NCI-H748 (cell line): ENCODE results near the gene SPSB4.
A peak's percentile ranks its signal among the peaks of the same experiment; 100 is the strongest.
"Not testable (repeated sequence)": the region's sequence is repeated elsewhere in the genome, so short reads cannot be mapped to it uniquely, and the experiment has no call there.

Experiments used
- DNase-seq: peaks from one replicate; lab custom pipeline; 2025; ENCODE audit not compliant: unreplicated experiment; lab: John Stamatoyannopoulos, UW

The SPSB4 gene

DNA sequence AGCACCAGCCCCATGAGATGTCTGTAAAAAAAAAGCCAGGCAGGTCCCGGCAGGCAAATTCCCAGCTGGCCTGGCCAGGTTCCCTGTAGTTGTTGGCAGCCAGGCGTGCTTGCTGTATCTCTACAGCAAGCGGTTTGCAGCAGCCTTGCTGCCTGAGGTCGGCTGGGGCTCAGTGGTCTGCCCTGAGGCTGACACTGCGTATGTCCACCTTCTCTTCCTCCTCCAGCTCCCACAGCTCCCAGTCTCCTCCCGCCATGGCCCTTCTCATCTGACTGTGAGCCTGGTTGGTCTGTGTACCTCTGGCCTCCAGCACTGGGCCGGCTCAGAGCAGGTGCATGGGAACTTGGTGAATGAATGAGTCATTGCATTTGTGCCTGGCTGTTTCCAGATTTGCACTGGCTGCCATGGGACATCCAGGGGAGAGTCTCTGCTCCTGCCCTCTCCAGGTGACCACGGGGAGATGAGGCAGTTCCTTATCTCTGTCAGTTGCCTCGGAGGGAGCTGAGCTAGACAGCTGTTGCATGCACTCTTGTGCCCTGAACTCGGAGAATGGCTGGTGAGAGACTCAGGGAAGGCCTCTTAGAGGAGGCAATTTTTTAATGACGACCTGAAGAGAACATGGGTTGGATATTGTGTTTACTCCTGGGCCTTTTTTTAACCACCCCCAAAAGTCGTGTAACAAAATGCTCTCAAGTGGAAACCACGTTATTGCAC lies 43.0 kb downstream of the SPSB4 start:
- no peak for DNase-seq

DNA sequence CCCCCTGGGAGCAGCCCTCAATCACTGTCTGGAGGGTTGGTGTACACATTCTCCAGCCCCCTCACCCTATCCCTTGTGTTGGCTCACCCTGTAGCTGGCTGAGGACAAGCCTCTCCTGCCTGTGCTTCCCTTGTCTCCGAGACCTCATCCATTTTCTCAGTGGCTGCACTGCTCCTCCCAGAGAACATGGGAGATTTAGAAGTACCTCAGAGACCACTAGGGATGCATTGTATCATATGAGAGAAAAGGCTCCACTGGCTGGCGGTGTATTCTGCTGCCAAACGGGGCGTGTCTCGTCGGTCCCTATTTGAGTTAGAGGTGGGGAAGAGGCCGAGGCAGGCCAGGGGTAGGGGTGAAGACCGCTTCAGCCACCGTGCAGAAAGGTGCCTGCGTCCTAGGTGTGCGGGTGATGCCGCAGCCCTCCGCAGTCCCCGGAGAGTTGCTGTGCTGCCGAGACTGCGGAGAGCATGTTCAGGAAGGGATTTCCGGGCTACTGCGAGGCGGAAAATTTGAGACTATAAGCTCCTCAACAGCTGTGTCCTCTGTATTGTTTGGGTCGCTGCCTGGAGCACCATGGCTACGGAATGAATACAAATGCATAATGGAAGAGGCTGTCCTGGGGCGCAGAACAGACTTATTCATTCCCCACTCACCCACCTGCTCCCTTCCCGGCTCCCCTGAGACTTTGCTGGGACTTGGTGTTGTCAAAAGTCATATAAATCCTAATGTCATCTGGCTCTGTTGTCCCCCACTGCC lies 43.8 kb downstream of the SPSB4 start:
- DNase-seq: no peak

DNA sequence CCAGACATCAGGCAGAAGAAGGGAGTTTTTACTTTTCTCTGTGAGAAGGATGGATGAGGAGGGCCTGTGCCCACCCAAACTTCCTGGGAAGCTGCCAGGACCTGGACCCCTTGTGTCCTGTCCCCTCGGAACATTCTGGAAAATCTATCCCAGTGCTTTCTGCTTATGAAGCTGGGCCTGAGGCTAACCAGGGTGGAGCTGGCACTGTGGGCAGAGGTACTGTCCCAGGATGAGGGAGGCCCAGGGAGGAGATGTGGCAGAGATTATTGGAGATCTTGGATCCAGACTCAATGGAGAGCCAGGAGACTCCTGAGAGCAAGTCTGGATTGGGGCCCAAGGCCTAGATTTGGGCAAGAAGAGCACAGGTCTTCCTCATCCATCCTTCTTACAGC lies 44.4 kb downstream of the SPSB4 start:
- DNase-seq: no peak

DNA sequence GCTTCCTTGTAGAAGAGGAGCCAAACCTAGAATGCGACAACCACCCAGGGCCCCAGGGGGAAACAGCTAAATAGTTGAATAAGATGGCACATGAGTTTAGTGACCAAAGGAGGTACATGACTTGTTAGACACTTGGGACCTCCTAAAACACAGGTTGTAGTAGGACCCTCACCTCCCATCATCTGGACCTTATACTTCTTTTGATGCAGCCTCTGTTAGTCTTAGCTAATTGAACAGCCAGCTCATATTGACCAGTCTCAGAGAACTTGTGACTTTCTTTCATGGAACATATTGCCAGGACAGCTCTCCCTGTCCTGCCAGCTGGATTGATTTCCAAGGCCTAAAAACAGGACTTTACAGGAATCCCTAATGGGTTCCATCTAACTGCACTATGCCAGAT lies 45.0 kb downstream of the SPSB4 start:
- DNase-seq: no peak

DNA sequence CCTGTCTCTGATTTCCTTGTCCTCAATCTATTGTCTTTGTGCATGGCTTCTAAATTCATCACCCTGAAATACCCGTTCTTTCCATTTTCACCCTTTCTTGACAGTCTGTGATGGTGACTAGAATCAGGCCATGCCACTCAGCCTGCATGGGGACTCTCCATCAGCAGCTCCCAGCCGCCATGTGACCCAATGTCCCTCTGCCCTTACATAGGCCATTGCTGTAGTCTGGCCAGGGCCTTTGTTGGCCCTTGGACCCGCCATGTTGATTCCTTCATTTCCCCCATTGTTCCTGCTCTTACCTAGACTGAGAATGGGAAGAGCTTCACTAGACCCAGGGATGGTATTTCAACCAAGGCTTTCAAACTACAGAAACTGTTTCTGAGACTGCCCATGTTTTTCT lies 45.8 kb downstream of the SPSB4 start:
- DNase-seq: no peak

DNA sequence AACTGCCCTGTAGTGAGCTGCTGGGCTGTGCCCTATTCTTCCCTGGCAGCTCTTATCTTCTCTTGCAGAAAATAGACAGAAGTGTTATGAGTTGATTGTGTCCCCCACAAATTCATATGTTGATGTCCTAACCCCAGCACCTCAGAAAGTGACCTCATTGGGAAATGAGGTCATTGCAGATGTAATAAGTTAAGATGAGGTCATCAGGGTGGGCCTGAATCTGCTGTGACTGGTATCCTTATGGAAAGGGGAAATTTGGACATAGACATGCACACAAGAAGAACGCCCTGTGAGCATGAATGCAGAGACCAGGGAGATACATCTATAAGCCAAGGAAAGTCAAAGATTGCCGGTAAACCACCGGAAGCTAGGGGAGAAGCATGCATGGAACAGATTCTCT lies 49.0 kb downstream of the SPSB4 start:
- DNase-seq: no peak

DNA sequence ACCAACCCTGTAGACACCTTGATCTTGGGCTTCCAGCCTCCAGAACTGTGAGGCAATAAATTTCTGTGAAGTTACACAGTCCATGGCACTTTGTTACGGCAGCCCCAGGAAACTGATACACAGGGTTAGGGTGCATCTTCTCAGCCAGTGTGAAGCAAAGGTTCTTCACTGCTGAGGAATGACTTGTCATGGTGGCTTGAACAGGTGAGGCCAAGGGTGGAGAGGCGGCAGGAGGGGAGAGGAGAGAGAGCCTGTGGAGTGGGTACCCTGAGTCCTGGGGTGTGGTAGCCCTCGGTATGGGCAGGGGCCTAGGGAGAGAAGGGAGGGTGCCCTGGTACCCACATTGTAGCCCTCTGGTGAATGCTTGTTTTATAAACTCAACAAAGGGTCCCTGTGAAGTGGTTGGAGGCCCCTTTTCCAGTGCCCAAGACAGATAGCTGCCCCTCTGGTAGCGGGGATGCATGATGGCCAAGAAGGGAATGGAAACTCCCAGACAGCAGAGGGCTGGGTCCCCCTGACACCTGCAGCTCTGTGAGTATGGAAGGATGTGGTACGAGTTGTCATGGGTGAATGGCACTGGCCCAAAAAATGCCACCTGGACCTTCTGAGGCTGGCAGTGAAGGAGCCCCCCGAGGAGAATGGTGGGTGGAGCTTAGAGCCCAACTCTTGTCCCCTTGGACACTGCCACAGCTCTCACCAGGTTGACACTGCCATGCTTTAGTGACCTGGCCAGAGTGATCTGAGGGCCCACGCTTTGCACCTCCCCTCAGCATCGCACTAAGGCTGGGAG lies 49.6 kb downstream of the SPSB4 start:
- DNase-seq: no peak

DNA sequence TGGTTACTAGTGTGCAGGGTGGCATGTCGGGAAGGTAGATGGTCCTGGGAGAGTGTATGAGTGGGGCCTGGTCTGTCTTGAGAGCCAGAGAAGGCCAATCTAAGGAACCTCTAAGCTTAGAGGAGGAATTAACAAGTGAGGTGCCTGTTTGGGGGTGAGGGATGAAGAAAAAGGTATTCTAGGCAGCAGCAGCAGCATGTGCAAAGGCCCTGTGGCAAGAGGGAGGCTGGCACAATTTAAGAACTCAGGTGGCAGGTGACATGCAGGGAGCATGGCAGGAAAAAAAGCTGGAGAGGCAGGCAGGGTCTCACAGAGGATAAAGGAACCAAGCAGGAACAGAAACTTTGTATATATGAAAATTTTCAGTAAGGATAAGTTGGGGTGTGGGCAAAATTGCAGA lies 51.2 kb downstream of the SPSB4 start:
- DNase-seq: no peak

DNA sequence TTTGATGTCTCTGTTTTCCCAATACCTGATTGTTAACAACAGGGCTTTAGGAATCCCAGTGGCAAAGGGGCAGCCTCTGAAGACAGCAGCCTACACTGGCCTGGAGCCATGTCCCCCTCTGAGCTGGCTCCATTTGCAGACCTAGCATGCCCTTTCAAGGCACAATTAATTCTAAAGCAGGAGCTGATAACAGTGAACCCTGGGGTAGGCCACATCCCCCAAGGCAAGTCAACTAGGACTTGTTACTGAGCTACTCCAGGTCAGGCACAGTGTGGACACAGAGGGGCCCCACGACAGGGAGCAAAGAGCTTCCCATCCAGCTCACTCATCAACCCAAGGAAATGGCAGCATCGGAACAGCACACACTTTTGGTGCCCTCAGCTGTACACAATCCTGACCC lies 51.9 kb downstream of the SPSB4 start:
- no peak for DNase-seq

DNA sequence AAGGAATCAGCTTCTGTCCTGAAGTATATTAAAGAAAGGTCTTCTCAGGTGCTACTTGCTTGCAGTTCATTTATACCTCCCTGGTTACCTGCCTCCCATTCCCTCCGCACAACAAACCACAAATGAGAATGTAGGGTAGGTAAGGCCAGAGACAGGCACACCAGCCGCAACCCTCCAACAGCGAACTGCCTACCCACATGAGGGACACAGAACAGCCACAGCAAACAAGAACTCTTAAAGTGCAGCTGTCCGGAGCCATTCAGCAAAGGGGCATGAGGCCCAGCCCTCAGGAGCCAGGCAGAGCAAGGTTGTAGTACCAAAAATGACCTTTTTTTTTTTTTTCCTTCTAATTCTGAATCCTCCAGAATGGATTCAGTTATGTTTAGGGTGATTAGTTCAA lies 52.4 kb downstream of the SPSB4 start:
- DNase-seq: no peak

DNA sequence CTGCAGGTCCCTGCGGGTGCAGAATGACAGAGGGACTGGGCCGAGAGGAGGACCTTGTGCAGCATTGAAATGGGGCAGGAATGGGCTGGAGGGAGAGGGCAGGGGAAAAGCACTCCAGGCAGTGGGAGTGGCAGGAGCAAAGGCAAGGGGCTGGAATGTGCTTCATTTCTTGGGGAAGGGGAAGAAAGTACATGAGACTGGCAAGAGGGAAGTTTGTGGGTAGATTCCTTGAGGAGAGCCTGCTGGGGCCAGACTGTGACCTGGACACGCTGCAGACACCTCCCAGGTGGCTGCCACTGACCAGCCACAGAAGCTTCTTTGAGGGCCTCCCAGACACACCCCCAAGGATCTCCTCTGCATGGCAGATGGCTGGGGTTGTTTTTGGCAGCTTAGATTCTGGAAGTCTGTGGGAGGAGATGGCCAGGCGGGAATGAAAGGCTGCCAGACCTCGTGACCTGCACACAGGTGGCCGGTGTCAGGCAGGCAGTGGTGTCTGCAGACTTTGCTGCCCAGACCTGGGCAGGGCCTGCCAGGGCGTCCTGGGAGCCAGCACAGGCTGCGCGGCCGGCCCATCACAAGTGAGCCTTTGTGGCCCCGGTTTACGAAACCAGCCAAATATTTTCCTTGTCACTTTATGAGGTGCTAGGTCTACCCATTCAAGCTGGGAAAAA lies 53.1 kb downstream of the SPSB4 start:
- no peak for DNase-seq

DNA sequence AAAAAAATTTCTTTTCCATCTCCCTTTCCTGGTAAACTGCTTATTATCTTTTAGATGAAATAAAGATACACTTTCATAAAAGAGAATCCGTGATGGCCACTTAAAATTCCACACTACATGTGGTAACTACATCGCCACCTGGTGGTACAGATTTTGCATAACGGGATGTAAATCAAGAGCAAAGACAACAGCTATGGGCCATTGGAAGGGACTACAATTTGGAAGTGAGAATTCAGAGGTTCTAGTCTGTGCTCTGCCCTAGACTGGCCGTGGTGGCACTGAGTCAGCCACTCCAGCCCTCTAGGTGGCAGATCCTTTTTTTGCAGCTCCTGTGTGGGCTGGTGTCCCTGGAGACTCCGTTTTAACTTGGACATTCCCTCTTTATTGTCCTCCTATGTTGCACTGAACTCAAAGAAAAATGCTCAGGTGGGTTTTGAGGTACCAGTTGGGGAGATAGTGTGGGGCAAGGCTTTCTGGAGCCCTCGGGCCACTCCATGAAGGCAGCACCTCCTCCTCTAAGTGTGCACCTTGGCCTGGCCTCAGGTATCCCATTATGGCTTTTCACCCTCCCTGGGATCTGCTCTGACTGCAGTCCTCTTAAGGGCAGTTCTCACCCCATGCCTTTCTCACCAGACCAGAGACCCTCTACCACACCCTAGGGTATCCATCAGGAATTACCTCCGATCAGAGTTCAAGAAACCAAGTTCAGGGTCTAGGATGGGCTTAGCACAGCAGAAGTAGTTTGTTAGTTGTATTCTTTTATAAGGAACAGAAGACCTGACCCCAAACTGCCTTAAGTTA lies 54.9 kb downstream of the SPSB4 start:
- DNase-seq: peak; percentile 79

DNA sequence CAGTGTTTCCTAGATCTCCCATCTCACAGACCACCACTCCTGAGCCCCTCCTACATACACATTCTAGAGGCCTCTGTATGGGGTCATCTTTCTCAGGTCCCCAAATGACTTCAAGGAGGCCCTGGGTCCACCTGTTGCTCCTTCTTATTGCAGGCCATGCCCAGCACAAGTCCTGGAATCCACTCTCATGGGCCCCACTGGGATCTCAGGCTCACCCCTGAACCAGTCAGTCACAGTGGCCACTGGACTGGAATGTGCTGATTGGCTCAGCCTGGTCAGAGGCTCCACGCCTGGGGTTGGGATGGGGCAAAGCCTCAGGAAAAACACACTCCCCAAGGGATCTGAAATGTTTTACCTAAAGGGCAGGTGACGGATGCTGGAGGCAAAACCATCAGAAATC lies 55.7 kb downstream of the SPSB4 start:
- DNase-seq: no peak

DNA sequence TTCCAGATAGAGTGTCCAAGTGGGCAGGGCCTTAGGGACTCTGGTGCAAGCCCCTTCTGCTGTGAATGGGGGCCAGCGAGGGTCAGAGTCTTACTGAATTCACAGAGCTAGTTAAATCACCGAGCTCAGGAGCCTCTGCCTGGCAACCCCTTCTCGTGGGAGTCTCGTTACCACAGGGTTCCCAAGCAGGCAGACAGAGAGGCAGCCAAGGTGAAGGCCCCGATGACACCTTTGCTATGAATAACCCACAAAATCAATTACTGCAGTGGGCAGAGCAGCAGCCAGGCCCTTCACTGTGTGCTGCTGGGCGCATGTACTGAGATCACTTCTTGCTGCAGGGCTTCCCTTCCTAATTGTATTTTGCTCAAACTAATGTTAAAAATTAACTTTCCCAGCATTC lies 56.9 kb downstream of the SPSB4 start:
- DNase-seq: no peak

DNA sequence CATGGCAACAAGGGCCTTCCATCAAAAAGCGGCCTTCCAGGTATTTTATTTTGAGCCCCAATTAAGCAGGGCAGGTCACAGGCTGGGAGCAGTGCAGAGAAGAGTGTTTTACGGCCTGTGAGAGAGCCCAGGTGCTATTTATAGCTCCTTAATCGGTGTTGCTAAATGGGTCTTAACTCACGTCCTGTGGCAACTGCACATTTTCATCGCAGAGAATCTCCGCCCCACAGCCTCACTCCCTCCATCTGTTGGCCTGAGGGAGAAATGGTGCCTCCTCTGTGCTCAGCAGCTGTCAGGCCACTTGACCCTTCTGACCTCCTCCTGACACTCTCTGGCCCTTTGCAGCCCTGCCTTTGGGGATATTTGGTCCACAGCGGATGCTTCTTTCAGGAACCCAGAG lies 58.6 kb downstream of the SPSB4 start:
- DNase-seq: peak; percentile 82

DNA sequence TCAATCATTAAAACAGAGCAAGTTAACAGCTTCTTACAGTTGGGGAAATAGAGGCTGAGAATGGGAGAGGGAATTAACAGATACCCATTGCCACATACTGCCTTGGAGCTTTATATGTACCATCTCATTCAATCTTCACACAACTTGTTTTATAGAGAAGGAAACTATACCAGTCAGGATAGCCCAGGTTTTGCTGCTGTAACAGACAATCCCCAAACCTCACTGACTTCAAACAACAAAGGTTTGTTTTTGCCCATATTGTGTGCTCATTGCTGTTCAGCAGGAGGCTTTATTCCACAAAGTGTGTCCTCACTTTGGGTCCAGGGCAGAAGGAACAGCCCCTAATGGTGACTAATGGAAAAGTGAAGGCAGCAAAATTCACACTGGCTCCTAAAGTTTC lies 59.2 kb downstream of the SPSB4 start:
- no peak for DNase-seq

DNA sequence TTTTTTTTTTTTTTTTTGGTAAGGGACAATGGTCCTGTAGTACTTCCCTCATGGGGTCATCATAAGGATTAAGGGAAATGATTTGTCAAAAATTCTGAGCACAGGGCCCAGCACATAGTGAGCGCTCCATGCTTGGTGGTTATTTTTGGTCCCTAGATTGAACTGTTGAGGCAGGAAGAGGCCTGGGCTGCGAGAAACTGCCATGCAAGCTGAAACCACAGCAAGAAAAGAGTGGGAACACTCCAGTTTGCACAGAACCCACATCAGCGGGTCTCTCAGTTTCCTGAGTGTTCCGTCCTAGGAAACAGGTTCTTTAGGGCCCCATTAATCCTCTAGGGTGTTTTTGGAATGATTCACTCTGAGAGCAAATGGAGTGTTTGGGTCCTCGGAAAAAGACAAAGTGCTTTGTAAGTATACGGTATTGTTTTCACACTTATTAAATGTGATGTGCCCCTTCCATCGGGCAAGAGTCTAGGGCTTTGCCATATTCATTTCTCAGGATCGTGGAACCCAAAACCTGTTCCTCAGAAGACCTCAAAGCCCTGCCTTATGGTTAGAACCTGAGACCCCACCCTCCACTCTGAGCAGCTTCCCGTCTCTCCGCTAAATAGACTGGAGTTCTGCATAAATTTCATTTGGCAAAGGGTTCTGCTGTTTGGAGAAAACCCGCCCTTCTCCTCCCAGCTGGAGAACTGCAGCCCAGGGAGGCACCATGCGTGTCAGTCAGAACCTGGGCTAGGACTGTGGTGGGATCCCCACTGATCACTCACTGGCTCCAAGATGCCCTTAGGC lies 60.4 kb downstream of the SPSB4 start:
- no peak for DNase-seq

DNA sequence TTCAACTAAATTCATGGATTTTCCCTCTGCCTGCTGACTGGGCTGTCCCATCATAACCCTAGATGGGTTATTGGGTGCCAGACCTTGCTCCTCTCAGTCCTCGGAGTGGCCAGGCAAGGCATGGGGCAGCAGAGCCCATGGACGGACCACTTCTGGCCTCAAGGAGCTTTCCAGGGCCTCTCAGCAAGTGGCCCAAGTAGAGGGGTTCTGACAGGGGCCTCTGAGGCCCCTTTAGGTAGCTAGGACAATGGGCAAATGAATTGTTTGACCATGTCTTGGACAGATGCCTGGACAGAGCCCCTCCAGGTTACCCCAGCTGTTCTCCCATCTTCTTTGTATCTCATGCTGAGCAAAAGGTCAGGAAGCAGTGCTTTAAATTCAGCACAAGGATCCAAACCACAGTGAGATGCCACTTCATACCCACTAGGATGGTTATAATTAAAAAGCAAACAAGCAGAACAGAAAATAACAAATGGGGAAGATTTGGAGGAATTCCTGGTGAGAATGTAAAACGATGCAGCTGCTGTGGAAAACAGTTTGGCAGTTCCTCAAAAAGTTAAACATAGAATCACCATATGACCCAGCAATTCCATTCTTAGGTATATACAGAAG lies 61.6 kb downstream of the SPSB4 start:
- DNase-seq: no peak

DNA sequence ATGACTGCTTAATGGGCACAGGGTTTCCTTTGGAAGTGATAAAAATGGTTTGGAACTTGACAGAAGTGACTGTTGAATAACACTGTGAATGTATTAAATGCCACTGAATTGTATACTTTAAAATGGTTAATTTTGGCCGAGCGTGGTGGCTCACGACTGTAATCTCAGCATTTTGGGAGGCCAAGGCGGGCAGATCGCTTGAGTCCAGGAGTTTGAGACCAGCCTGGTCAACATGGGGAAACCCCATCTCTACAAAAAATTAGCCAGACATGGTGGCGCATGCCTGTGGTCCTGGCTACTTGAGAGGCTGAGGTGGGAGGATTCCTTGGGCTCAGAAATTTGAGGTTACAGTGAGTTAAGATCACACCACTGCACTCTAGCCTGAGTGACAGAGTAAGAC lies 62.5 kb downstream of the SPSB4 start:
- DNase-seq: not testable (repeated sequence)
